GM23338 (cell line): ENCODE data around the gene GOLGA8H.
"Not testable (repeated sequence)": the region's sequence is repeated elsewhere in the genome, so short reads cannot be mapped to it uniquely, and the experiment has no call there.

Source experiments
- CREB1 ChIP-seq: fragments of 250-450 bp; sonication (Bioruptor Pico); IDR thresholded peaks from 2 replicates; pipeline ENCODE4 v1.5.0; 2020; ENCODE audit warnings: low read depth, mild to moderate bottlenecking, moderate library complexity
- EZH2phosphoT487 ChIP-seq: fragments of 200-600 bp; sonication (generic); IDR thresholded peaks from one replicate; pipeline ENCODE4 v1.8.1; 2018; ENCODE audit warnings: antibody characterized with exemption; ENCODE audit not compliant: unreplicated experiment
- POLR2AphosphoS5 ChIP-seq: IDR thresholded peaks from 2 replicates; pipeline ENCODE4 v1.6.1; 2016; ENCODE audit warnings: antibody characterized with exemption, low read depth
- TF ChIP-seq, protein P1 (sequence below), 2 experiments: fragments of 200-600 bp in 1 of 2; sonication (generic) in 1 of 2; conservative IDR thresholded peaks; 2 replicates each; pipeline versions ENCODE4 v1.5.1 to v1.6.1; 2016 to 2017; ENCODE audit warnings: antibody characterized with exemption in 2 of 2, low read depth in 2 of 2, mild to moderate bottlenecking in 2 of 2, moderate library complexity in 1 of 2
- TF ChIP-seq, protein P2 (sequence below): IDR thresholded peaks from one replicate; pipeline ENCODE4 v1.6.1; 2018; ENCODE audit warnings: antibody characterized with exemption; ENCODE audit not compliant: unreplicated experiment

DNA sequence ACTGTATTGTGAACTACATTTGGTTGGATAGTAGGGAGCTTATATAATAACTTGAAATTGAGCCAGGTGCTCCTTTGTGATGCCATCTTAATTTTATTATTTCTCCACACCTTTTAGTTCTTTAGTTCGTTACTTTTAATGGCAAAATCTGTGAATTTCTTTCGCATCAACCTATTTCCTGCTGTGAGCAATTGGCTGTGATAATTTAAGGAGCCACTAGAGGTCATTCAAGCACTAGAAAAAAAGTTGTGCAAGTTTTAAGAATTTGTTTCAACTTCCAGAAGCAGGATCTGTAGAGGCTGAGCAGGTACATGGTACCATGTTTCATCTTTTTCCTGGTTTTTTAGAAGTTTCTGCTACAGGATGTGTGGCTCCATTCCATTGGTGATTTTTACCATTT lies 4.9 kb upstream of the GOLGA8H start:
- TF ChIP-seq, protein P1, sequence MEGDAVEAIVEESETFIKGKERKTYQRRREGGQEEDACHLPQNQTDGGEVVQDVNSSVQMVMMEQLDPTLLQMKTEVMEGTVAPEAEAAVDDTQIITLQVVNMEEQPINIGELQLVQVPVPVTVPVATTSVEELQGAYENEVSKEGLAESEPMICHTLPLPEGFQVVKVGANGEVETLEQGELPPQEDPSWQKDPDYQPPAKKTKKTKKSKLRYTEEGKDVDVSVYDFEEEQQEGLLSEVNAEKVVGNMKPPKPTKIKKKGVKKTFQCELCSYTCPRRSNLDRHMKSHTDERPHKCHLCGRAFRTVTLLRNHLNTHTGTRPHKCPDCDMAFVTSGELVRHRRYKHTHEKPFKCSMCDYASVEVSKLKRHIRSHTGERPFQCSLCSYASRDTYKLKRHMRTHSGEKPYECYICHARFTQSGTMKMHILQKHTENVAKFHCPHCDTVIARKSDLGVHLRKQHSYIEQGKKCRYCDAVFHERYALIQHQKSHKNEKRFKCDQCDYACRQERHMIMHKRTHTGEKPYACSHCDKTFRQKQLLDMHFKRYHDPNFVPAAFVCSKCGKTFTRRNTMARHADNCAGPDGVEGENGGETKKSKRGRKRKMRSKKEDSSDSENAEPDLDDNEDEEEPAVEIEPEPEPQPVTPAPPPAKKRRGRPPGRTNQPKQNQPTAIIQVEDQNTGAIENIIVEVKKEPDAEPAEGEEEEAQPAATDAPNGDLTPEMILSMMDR (conservative IDR thresholded peaks at IDR 0.05; ENCODE audit: low read depth in 2 of 2), result peak in 1 of 2 experiments; percentile 51; a peak in 2 of 4 replicates
- TF ChIP-seq, protein P2, sequence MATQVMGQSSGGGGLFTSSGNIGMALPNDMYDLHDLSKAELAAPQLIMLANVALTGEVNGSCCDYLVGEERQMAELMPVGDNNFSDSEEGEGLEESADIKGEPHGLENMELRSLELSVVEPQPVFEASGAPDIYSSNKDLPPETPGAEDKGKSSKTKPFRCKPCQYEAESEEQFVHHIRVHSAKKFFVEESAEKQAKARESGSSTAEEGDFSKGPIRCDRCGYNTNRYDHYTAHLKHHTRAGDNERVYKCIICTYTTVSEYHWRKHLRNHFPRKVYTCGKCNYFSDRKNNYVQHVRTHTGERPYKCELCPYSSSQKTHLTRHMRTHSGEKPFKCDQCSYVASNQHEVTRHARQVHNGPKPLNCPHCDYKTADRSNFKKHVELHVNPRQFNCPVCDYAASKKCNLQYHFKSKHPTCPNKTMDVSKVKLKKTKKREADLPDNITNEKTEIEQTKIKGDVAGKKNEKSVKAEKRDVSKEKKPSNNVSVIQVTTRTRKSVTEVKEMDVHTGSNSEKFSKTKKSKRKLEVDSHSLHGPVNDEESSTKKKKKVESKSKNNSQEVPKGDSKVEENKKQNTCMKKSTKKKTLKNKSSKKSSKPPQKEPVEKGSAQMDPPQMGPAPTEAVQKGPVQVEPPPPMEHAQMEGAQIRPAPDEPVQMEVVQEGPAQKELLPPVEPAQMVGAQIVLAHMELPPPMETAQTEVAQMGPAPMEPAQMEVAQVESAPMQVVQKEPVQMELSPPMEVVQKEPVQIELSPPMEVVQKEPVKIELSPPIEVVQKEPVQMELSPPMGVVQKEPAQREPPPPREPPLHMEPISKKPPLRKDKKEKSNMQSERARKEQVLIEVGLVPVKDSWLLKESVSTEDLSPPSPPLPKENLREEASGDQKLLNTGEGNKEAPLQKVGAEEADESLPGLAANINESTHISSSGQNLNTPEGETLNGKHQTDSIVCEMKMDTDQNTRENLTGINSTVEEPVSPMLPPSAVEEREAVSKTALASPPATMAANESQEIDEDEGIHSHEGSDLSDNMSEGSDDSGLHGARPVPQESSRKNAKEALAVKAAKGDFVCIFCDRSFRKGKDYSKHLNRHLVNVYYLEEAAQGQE, result not testable (repeated sequence)
- not testable (repeated sequence) for TF ChIP-seq POLR2AphosphoS5; CREB1 (CRISPR knock-in tag); EZH2phosphoT487
